Mesenchymal stem cell (in vitro differentiated cells and primary cell): ENCODE results near the gene CERS5.
A peak's percentile ranks its signal among the peaks of the same experiment; 100 is the strongest.

ENCODE experiments used
- DNase-seq: peaks from one replicate; pipeline ENCODE4 v3.0.0-alpha.2; 2013
- H2AFZ ChIP-seq: one replicate; pipeline ENCODE4 v1.6.1; 2013; ENCODE audit warnings: low read depth, mild to moderate bottlenecking, control low read depth, inconsistent platforms, low read length, moderate library complexity
- H2AK5ac ChIP-seq: 2 replicates; pipeline ENCODE4 v1.6.1; 2013; ENCODE audit warnings: low read length, moderate library complexity, mild to moderate bottlenecking, inconsistent platforms; ENCODE audit not compliant: severe bottlenecking
- H2BK120ac ChIP-seq: one replicate; pipeline ENCODE4 v1.6.1; 2013; ENCODE audit warnings: low read depth, mild to moderate bottlenecking, inconsistent platforms, low read length, moderate library complexity
- H2BK12ac ChIP-seq, 2 experiments: one replicate each; pipeline ENCODE4 v1.6.1; 2013; ENCODE audit warnings: inconsistent platforms in 2 of 2, low read length in 2 of 2, mild to moderate bottlenecking in 2 of 2, moderate library complexity in 2 of 2, control low read depth in 1 of 2
- H2BK15ac ChIP-seq: one replicate; pipeline ENCODE4 v1.6.1; 2013; ENCODE audit warnings: mild to moderate bottlenecking, low read depth, inconsistent platforms; ENCODE audit not compliant: poor library complexity, severe bottlenecking
- H2BK5ac ChIP-seq: 2 replicates; pipeline ENCODE4 v1.6.1; 2013; ENCODE audit warnings: low read depth, mild to moderate bottlenecking, low read length, control low read depth, inconsistent platforms; ENCODE audit not compliant: poor library complexity, severe bottlenecking
- H3K14ac ChIP-seq, 2 experiments: one replicate each; pipeline ENCODE4 v1.6.1; 2013; ENCODE audit warnings: inconsistent platforms in 2 of 2, low read length in 2 of 2, control low read depth in 1 of 2, mild to moderate bottlenecking in 1 of 2, moderate library complexity in 1 of 2
- H3K18ac ChIP-seq, 2 experiments: one replicate each; pipeline ENCODE4 v1.6.1; 2013; ENCODE audit warnings: inconsistent platforms in 2 of 2, low read length in 2 of 2, control low read depth in 1 of 2, low read depth in 1 of 2, mild to moderate bottlenecking in 1 of 2
- H3K23ac ChIP-seq, 2 experiments: one replicate each; pipeline ENCODE4 v1.6.1; 2013; ENCODE audit warnings: inconsistent platforms in 2 of 2, low read length in 2 of 2, mild to moderate bottlenecking in 2 of 2, moderate library complexity in 2 of 2, control low read depth in 1 of 2
- H3K27ac ChIP-seq: 2 replicates; pipeline ENCODE4 v1.5.1; 2013; ENCODE audit warnings: mild to moderate bottlenecking, moderate library complexity, low read length, control low read depth, inconsistent platforms; ENCODE audit not compliant: poor library complexity, severe bottlenecking
- H3K27me3 ChIP-seq, 2 experiments: 2 replicates each; pipeline versions ENCODE4 v1.6.1 to v1.7.0; 2013; ENCODE audit warnings: low read length in 2 of 2, mild to moderate bottlenecking in 2 of 2, moderate library complexity in 2 of 2, control low read depth in 1 of 2, inconsistent platforms in 1 of 2; ENCODE audit not compliant: control insufficient read depth in 1 of 2, insufficient read depth in 1 of 2
- H3K36me3 ChIP-seq, 2 experiments: 2 replicates each; pipeline versions ENCODE4 v1.6.1 to v1.7.0; 2013; ENCODE audit warnings: low read length in 2 of 2, control low read depth in 1 of 2, inconsistent platforms in 1 of 2, low read depth in 1 of 2, mild to moderate bottlenecking in 1 of 2; ENCODE audit not compliant: insufficient read depth in 2 of 2, control insufficient read depth in 1 of 2
- H3K4ac ChIP-seq, 2 experiments: one replicate each; pipeline ENCODE4 v1.6.1; 2013; ENCODE audit warnings: inconsistent platforms in 2 of 2, low read length in 2 of 2, mild to moderate bottlenecking in 2 of 2, moderate library complexity in 2 of 2, control low read depth in 1 of 2, low read depth in 1 of 2
- H3K4me1 ChIP-seq: 2 replicates; pipeline ENCODE4 v1.6.1; 2013; ENCODE audit warnings: low read depth, low read length, control low read depth; ENCODE audit not compliant: control insufficient read depth, insufficient read depth
- H3K4me2 ChIP-seq: 2 replicates; pipeline ENCODE4 v1.6.1; 2013; ENCODE audit warnings: low read length, mild to moderate bottlenecking, inconsistent platforms; ENCODE audit not compliant: poor library complexity, severe bottlenecking
- H3K4me3 ChIP-seq, 2 experiments: 2 replicates each; pipeline versions ENCODE4 v1.5.1 to v1.7.0; 2013; ENCODE audit warnings: low read length in 2 of 2, mild to moderate bottlenecking in 2 of 2, control low read depth in 1 of 2, low read depth in 1 of 2; ENCODE audit not compliant: insufficient read depth in 1 of 2
- H3K79me1 ChIP-seq: replicated peaks from 2 replicates; pipeline ENCODE4 v1.6.1; 2013; ENCODE audit warnings: mild to moderate bottlenecking, control low read depth, low read length, inconsistent platforms; ENCODE audit not compliant: poor library complexity, severe bottlenecking
- H3K9ac ChIP-seq: 2 replicates; pipeline ENCODE4 v1.7.0; 2013; ENCODE audit warnings: mild to moderate bottlenecking, low read length, moderate library complexity
- H3K9me3 ChIP-seq: 2 replicates; pipeline ENCODE4 v1.7.0; 2013; ENCODE audit warnings: mild to moderate bottlenecking, low read length; ENCODE audit not compliant: control insufficient read depth
- H4K8ac ChIP-seq: one replicate; pipeline ENCODE4 v1.6.1; 2013; ENCODE audit warnings: inconsistent platforms, mild to moderate bottlenecking, low read length, moderate library complexity
- H4K91ac ChIP-seq: one replicate; pipeline ENCODE4 v1.6.1; 2013; ENCODE audit warnings: mild to moderate bottlenecking, low read length, inconsistent platforms
- WGBS: methylation state at CpG from one replicate; pipeline ENCODE4 v1.1.7; 2013; ENCODE audit warnings: mixed read lengths; 5-methylcytosine and 5-hydroxymethylcytosine counted together

CERS5 gene

GRCh38 chr12:50145439-50145838 is 21.7 kb downstream of the CERS5 start:
- no peak overlapping the region for H2AK5ac ChIP-seq
- no peaks in the 10 kb centered on the region for H3K4me1 ChIP-seq
- H2BK5ac ChIP-seq, result no peak overlapping the region
- H2BK12ac ChIP-seq, result no peak overlapping the region
- H4K91ac ChIP-seq, result no peak overlapping the region
- no peak overlapping the region for H4K8ac ChIP-seq
- no peak overlapping the region for H3K4ac ChIP-seq
- H3K79me1 ChIP-seq, result peaks cover 24% of the 10 kb centered on the region
- no peak overlapping the region for H3K4me3 ChIP-seq
- no peak overlapping the region for H3K9ac ChIP-seq
- WGBS, result 100% methylated on average over 1 of the region's 2 CpGs
- H2AFZ ChIP-seq, result no peak overlapping the region
- no peak for DNase-seq
- peaks cover 15 to 39% of the 10 kb centered on the region in 2 experiments for H3K36me3 ChIP-seq
- H3K4me2 ChIP-seq, result no peak overlapping the region
- H3K27ac ChIP-seq, result no peak overlapping the region
- no peak overlapping the region for H2BK15ac ChIP-seq
- no peaks in the 10 kb centered on the region for H3K27me3 ChIP-seq
- no peak overlapping the region for H3K23ac ChIP-seq
- H2BK120ac ChIP-seq, result no peak overlapping the region
- H3K9me3 ChIP-seq, result no peaks in the 10 kb centered on the region
- no peak overlapping the region for H3K18ac ChIP-seq
- H3K14ac ChIP-seq, result no peak overlapping the region

DNA sequence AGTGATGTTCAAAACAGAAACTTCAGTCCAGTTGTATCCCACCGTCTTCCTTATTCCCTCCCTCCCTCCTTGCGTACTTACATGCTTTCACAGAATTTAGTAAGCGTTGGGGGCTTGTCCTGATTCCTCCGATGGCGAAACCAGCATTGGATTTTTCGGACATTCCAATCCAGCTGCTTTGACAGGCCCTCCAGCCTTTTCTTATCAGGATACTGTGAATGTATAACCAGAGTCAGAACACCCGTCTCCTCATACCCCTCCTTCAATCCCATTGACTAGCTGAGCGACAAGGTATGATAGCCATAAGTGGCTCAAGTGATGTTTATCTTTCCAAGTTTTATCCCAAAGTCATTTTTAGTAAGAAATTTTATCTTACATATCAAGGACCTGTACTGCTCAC is 24.2 kb downstream of the CERS5 start:
- Histone ChIP-seq H3K9me3 (no peaks in the 10 kb centered on the region), H2AK5ac (no peak overlapping the region), H3K4me1 (no peaks in the 10 kb centered on the region), H4K91ac (no peak overlapping the region), H3K79me1 (peaks cover 30% of the 10 kb centered on the region), H2BK12ac (no peak overlapping the region), H3K18ac (no peak overlapping the region), H4K8ac (no peak overlapping the region), H3K27me3 (no peaks in the 10 kb centered on the region), H3K36me3 (peaks cover 23 to 60% of the 10 kb centered on the region in 2 experiments), H2BK120ac (no peak overlapping the region), H3K23ac (no peak overlapping the region), H3K14ac (no peak overlapping the region), H2BK5ac (no peak overlapping the region), H3K4me3 (no peak overlapping the region), H3K4me2 (no peak overlapping the region), H3K4ac (no peak overlapping the region), H2BK15ac (no peak overlapping the region), H3K9ac (no peak overlapping the region), H3K27ac (no peak overlapping the region), H2AFZ (no peak overlapping the region)
- no peak for DNase-seq
- WGBS, result 92% methylated on average over 7 of the region's 8 CpGs

GRCh38 chr12:50132505-50133135 is 34.5 kb downstream of the CERS5 start:
- H4K91ac ChIP-seq, result no peak overlapping the region
- 83% methylated on average over 2 of the region's 2 CpGs for WGBS
- H3K4me2 ChIP-seq, result no peak overlapping the region
- no peak overlapping the region for H2BK12ac ChIP-seq
- H2AFZ ChIP-seq, result no peak overlapping the region
- no peak overlapping the region for H3K4me3 ChIP-seq
- H3K4me1 ChIP-seq, result peaks cover 2% of the 10 kb centered on the region
- H3K9ac ChIP-seq, result peak overlapping the region; percentile 10
- no peak overlapping the region for H4K8ac ChIP-seq
- no peak overlapping the region for H3K18ac ChIP-seq
- no peak overlapping the region for H2BK120ac ChIP-seq
- H3K4ac ChIP-seq, result no peak overlapping the region
- H3K27ac ChIP-seq, result no peak overlapping the region
- peak; percentile 43 for DNase-seq
- no peak overlapping the region for H2BK15ac ChIP-seq
- H3K14ac ChIP-seq, result no peak overlapping the region
- no peaks in the 10 kb centered on the region for H3K27me3 ChIP-seq
- no peak overlapping the region for H2BK5ac ChIP-seq
- no peak overlapping the region for H2AK5ac ChIP-seq
- H3K79me1 ChIP-seq, result peaks cover 25% of the 10 kb centered on the region
- H3K9me3 ChIP-seq, result no peaks in the 10 kb centered on the region
- peaks cover 32 to 84% of the 10 kb centered on the region in 2 experiments for H3K36me3 ChIP-seq
- peak overlapping the region in 1 of 2 experiments; percentile 83 for H3K23ac ChIP-seq

GRCh38 chr12:50129290-50129689 is 37.9 kb downstream of the CERS5 start:
- H2AK5ac ChIP-seq, result no peak overlapping the region
- peaks cover 34 to 80% of the 10 kb centered on the region in 2 experiments for H3K36me3 ChIP-seq
- H2AFZ ChIP-seq, result no peak overlapping the region
- H3K9ac ChIP-seq, result no peak overlapping the region
- no peaks in the 10 kb centered on the region for H3K27me3 ChIP-seq
- H3K18ac ChIP-seq, result no peak overlapping the region
- H2BK12ac ChIP-seq, result no peak overlapping the region
- DNase-seq, result no peak
- no peak overlapping the region for H3K4ac ChIP-seq
- no peak overlapping the region for H2BK15ac ChIP-seq
- H3K4me2 ChIP-seq, result no peak overlapping the region
- peaks cover 5% of the 10 kb centered on the region for H3K4me1 ChIP-seq
- H3K9me3 ChIP-seq, result no peaks in the 10 kb centered on the region
- no peak overlapping the region for H3K27ac ChIP-seq
- no peak overlapping the region for H2BK5ac ChIP-seq
- no peak overlapping the region for H4K91ac ChIP-seq
- no peak overlapping the region for H3K4me3 ChIP-seq
- H4K8ac ChIP-seq, result no peak overlapping the region
- WGBS, result 100% methylated on average over 4 of the region's 4 CpGs
- H2BK120ac ChIP-seq, result no peak overlapping the region
- no peak overlapping the region for H3K23ac ChIP-seq
- H3K79me1 ChIP-seq, result peaks cover 21% of the 10 kb centered on the region
- H3K14ac ChIP-seq, result no peak overlapping the region
